WTC11 (cell line): ENCODE measurements around the gene CFAP300. TPM values are rescaled to one million over a fixed set of nuclear protein-coding genes. Genes with fewer than 3 reads are reported as not detected.

Source experiments
- ATAC-seq: fragments of 200-7000 bp; cut with Tn5 transposase; 2 replicates; pipeline ENCODE4 v1.10.0; 2021; ENCODE audit warnings: mild to moderate bottlenecking, moderate library complexity
- CTCF ChIA-PET: fragments of 300-600 bp; sonication (Branson Sonifier 250); formaldehyde crosslinking; loops from one replicate; lab custom pipeline; 2021; ENCODE audit warnings: antibody characterized with exemption; lab: Charles Lee
- POLR2A ChIA-PET: fragments of 350-600 bp; sonication (Branson Sonifier 250); formaldehyde crosslinking; loops from one replicate; lab custom pipeline; 2021; ENCODE audit warnings: antibody characterized with exemption; lab: Charles Lee
- DNase-seq: peaks from one replicate; pipeline ENCODE4 v3.0.0; 2021; ENCODE audit warnings: low spot score
- H3K27ac Mint-ChIP-seq: 2 replicates; pipeline ENCODE4 v1.8.0; 2021; ENCODE audit warnings: mixed read lengths
- H3K27me3 Mint-ChIP-seq: 2 replicates; pipeline ENCODE4 v1.8.0; 2021; ENCODE audit warnings: low read depth, mild to moderate bottlenecking, moderate library complexity, mixed read lengths
- H3K36me3 Mint-ChIP-seq: 2 replicates; pipeline ENCODE4 v1.8.0; 2021; ENCODE audit warnings: mixed read lengths
- H3K4me1 Mint-ChIP-seq: 2 replicates; pipeline ENCODE4 v1.8.0; 2022; ENCODE audit warnings: mixed read lengths
- H3K4me3 Mint-ChIP-seq: 2 replicates; pipeline ENCODE4 v1.8.0; 2021; ENCODE audit warnings: mild to moderate bottlenecking, moderate library complexity, mixed read lengths
- H3K9me3 Mint-ChIP-seq: 2 replicates; pipeline ENCODE4 v1.8.0; 2021; ENCODE audit warnings: mixed read lengths
- ELF4 ChIP-seq: sonication (generic); formaldehyde crosslinking; IDR thresholded peaks from 2 replicates; pipeline ENCODE4 v1.8.1; 2022; ENCODE audit warnings: low read depth, mild to moderate bottlenecking, moderate library complexity, missing genetic modification reagents
- EMX1 ChIP-seq: fragments of 250-450 bp; sonication (Bioruptor Pico); IDR thresholded peaks from 2 replicates; pipeline ENCODE4 v1.8.0; 2021; ENCODE audit warnings: mild to moderate bottlenecking
- ETV6 ChIP-seq: sonication (generic); formaldehyde crosslinking; IDR thresholded peaks from 2 replicates; pipeline ENCODE4 v1.8.1; 2022; ENCODE audit warnings: mild to moderate bottlenecking, missing genetic modification reagents
- HMGA2 ChIP-seq: fragments of 250-450 bp; sonication (Bioruptor Pico); IDR thresholded peaks from 2 replicates; pipeline ENCODE4 v1.4.0; 2021; ENCODE audit warnings: mild to moderate bottlenecking, moderate library complexity
- JAZF1 ChIP-seq: fragments of 250-450 bp; sonication (Bioruptor Pico); IDR thresholded peaks from 2 replicates; pipeline ENCODE4 v1.9.0; 2021; ENCODE audit warnings: moderate library complexity, mild to moderate bottlenecking, inconsistent platforms
- MYBL2 ChIP-seq: sonication (generic); formaldehyde crosslinking; IDR thresholded peaks from 2 replicates; pipeline ENCODE4 v1.8.1; 2023; ENCODE audit warnings: mild to moderate bottlenecking, moderate library complexity, missing genetic modification reagents
- NFATC4 ChIP-seq: fragments of 250-450 bp; sonication (Bioruptor Pico); IDR thresholded peaks from 2 replicates; pipeline ENCODE4 v1.9.0; 2021; ENCODE audit warnings: mild to moderate bottlenecking
- PRDM15 ChIP-seq: sonication (generic); formaldehyde crosslinking; IDR thresholded peaks from 2 replicates; pipeline ENCODE4 v1.8.0; 2022; ENCODE audit warnings: missing genetic modification reagents
- RELA ChIP-seq: sonication (generic); formaldehyde crosslinking; IDR thresholded peaks from 2 replicates; pipeline ENCODE4 v1.8.1; 2022; ENCODE audit warnings: missing genetic modification reagents, mild to moderate bottlenecking, borderline replicate concordance
- SMAD3 ChIP-seq: sonication (generic); formaldehyde crosslinking; IDR thresholded peaks from 2 replicates; pipeline ENCODE4 v1.8.0; 2022; ENCODE audit warnings: missing genetic modification reagents, mild to moderate bottlenecking, borderline replicate concordance
- TCF7 ChIP-seq: sonication (generic); formaldehyde crosslinking; IDR thresholded peaks from 2 replicates; pipeline ENCODE4 v1.8.0; 2022; ENCODE audit warnings: mild to moderate bottlenecking, low read depth, missing genetic modification reagents, moderate library complexity
- TEAD1 ChIP-seq: sonication (generic); formaldehyde crosslinking; IDR thresholded peaks from 2 replicates; pipeline ENCODE4 v1.8.0; 2022; ENCODE audit warnings: mild to moderate bottlenecking, missing genetic modification reagents
- USF1 ChIP-seq: sonication (generic); formaldehyde crosslinking; IDR thresholded peaks from 2 replicates; pipeline ENCODE4 v1.8.0; 2022; ENCODE audit warnings: mild to moderate bottlenecking, missing genetic modification reagents
- USF2 ChIP-seq: sonication (generic); formaldehyde crosslinking; IDR thresholded peaks from 2 replicates; pipeline ENCODE4 v1.8.1; 2023; ENCODE audit warnings: mild to moderate bottlenecking, missing genetic modification reagents, moderate library complexity
- ZNF512 ChIP-seq: sonication (generic); formaldehyde crosslinking; IDR thresholded peaks from 2 replicates; pipeline ENCODE4 v1.8.1; 2022; ENCODE audit warnings: missing genetic modification reagents, borderline replicate concordance
- total RNA-seq: library from RNA; stranded (reverse); gene quantifications from 3 replicates; pipeline ENCODE4 v1.2.3, GENCODE V29; 2021
- TF ChIP-seq, protein P1 (sequence below): sonication (generic); formaldehyde crosslinking; IDR thresholded peaks from 2 replicates; pipeline ENCODE4 v1.8.1; 2023; ENCODE audit warnings: mild to moderate bottlenecking, missing genetic modification reagents, moderate library complexity
- TF ChIP-seq, protein P2 (sequence below): sonication (generic); formaldehyde crosslinking; IDR thresholded peaks from 2 replicates; pipeline ENCODE4 v1.8.1; 2023; ENCODE audit warnings: mild to moderate bottlenecking, missing genetic modification reagents
- TF ChIP-seq, protein P3 (sequence below): sonication (generic); formaldehyde crosslinking; IDR thresholded peaks from 2 replicates; pipeline ENCODE4 v1.8.1; 2023; ENCODE audit warnings: mild to moderate bottlenecking, moderate library complexity, missing genetic modification reagents

CFAP300 gene
- total RNA-seq, 1 experiment from 2014 or later = 1.1 TPM

DNA sequence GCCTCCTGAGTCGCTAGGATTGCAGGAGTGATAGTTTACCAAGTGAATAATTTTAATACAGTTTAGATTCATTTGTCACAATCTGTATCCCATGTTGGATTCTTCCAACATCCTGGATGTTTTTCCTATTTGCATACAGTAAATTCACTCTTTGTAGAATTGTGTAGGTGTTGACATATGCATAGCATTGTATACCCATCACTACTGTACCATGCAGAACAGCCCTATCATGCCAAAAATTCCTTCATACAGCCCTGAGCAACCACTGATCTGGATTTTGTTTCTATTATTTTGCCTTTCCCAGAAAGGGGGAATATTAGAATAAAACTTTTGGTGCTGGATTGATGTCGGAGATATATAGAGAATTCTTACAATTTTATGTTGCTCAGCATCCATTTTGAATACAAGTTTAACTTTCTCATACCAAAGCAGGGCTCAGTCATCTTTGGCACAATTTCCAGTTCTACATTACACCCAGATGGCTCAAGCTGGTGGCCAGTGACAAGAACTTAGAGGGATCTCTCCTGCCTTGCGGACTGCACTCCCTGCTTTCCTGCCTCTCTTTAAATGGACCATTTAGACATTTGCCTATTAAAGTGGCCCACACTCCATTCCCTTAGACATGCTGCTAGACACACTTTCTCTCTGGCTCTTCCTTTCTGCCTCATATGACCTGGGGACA, 45.4 kb upstream of the CFAP300 start (continued):
- TF ChIP-seq, protein P1, sequence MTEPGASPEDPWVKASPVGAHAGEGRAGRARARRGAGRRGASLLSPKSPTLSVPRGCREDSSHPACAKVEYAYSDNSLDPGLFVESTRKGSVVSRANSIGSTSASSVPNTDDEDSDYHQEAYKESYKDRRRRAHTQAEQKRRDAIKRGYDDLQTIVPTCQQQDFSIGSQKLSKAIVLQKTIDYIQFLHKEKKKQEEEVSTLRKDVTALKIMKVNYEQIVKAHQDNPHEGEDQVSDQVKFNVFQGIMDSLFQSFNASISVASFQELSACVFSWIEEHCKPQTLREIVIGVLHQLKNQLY = no peak
- TF ChIP-seq ETV6 (CRISPR knock-in tag) (no peak), TCF7 (no peak), JAZF1 (no peak), EMX1 (CRISPR knock-in tag) (no peak), USF1 (CRISPR knock-in tag) (no peak), ELF4 (CRISPR knock-in tag) (no peak), SMAD3 (CRISPR knock-in tag) (no peak), RELA (CRISPR knock-in tag) (no peak)
- TF ChIP-seq, protein P2, sequence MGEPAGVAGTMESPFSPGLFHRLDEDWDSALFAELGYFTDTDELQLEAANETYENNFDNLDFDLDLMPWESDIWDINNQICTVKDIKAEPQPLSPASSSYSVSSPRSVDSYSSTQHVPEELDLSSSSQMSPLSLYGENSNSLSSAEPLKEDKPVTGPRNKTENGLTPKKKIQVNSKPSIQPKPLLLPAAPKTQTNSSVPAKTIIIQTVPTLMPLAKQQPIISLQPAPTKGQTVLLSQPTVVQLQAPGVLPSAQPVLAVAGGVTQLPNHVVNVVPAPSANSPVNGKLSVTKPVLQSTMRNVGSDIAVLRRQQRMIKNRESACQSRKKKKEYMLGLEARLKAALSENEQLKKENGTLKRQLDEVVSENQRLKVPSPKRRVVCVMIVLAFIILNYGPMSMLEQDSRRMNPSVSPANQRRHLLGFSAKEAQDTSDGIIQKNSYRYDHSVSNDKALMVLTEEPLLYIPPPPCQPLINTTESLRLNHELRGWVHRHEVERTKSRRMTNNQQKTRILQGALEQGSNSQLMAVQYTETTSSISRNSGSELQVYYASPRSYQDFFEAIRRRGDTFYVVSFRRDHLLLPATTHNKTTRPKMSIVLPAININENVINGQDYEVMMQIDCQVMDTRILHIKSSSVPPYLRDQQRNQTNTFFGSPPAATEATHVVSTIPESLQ (CRISPR knock-in tag) = no peak
- TF ChIP-seq, protein P3, sequence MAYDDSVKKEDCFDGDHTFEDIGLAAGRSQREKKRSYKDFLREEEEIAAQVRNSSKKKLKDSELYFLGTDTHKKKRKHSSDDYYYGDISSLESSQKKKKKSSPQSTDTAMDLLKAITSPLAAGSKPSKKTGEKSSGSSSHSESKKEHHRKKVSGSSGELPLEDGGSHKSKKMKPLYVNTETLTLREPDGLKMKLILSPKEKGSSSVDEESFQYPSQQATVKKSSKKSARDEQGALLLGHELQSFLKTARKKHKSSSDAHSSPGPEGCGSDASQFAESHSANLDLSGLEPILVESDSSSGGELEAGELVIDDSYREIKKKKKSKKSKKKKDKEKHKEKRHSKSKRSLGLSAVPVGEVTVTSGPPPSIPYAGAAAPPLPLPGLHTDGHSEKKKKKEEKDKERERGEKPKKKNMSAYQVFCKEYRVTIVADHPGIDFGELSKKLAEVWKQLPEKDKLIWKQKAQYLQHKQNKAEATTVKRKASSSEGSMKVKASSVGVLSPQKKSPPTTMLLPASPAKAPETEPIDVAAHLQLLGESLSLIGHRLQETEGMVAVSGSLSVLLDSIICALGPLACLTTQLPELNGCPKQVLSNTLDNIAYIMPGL = no peak

- no peak overlapping the region for H3K4me3 Mint-ChIP-seq
- H3K27ac Mint-ChIP-seq = no peak overlapping the region
- ChIA-PET POLR2A (no interaction called here), CTCF (interaction anchor here (0.9 kb wide), 1 partner anchor 143 kb away, joined by 4 read pairs; no protein-coding TSS in a partner anchor)
- no peaks in the 10 kb centered on the region for H3K27me3 Mint-ChIP-seq
- TF ChIP-seq MYBL2 (CRISPR knock-in tag) = no peak
- TF ChIP-seq HMGA2 (CRISPR knock-in tag) = no peak
- H3K9me3 Mint-ChIP-seq = no peaks in the 10 kb centered on the region
- H3K4me1 Mint-ChIP-seq = peaks cover 3% of the 10 kb centered on the region
- DNase-seq = no peak
- no peaks in the 10 kb centered on the region for H3K36me3 Mint-ChIP-seq
- ATAC-seq = no peak
Observed at GRCh38 chr11:102004220-102004619, 43.0 kb upstream of the CFAP300 start.

- Mint-ChIP-seq H3K4me3 (no peak overlapping the region), H3K36me3 (no peaks in the 10 kb centered on the region), H3K27ac (no peak overlapping the region), H3K4me1 (peaks cover 3% of the 10 kb centered on the region), H3K27me3 (no peaks in the 10 kb centered on the region; the same call in 1 of the 2 replicates), H3K9me3 (no peaks in the 10 kb centered on the region)
- CTCF ChIA-PET = interaction anchor here (0.8 to 4.0 kb wide), 3 partner anchors 19 to 264 kb away, joined by 3 to 116 read pairs (median 4); no protein-coding TSS in a partner anchor
- DNase-seq (no peak), ATAC-seq (peak; percentile 65)
- POLR2A ChIA-PET = no interaction called here
- TF ChIP-seq NFATC4 (CRISPR knock-in tag) = no peak
- TF ChIP-seq USF2 = no peak
- TF ChIP-seq PRDM15 (CRISPR knock-in tag) = no peak
- no peak for TF ChIP-seq TEAD1 (CRISPR knock-in tag)
- TF ChIP-seq ZNF512 (CRISPR knock-in tag) = no peak
Observed at GRCh38 chr11:102005306-102005705, 41.9 kb upstream of the CFAP300 start.
